ENCODE data around the gene NF1.

Gene NF1

GRCh38 chr17:31225831-31226230, 131.1 kb downstream of the NF1 start:
- no peak for TF ChIP-seq CTCF (IDR thresholded peaks at IDR 0.05; ENCODE audit: extremely low read depth, missing control alignments)
- no peak for DNase-seq (ENCODE audit: low spot score)

- no peak for DNase-seq (ENCODE audit: low spot score)
- TF ChIP-seq CTCF (IDR thresholded peaks at IDR 0.05; ENCODE audit: extremely low read depth, missing control alignments) = no peak
Measured at GRCh38 chr17:31226373-31226772, 131.6 kb downstream of the NF1 start.

- TF ChIP-seq CTCF (IDR thresholded peaks at IDR 0.05; ENCODE audit: extremely low read depth, missing control alignments) = no peak
- no peak for DNase-seq (ENCODE audit: low spot score)
Measured at GRCh38 chr17:31226950-31227349, 132.2 kb downstream of the NF1 start.

GRCh38 chr17:31231852-31232251, 137.1 kb downstream of the NF1 start:
- no peak for DNase-seq (ENCODE audit: low spot score)
- no peak for TF ChIP-seq CTCF (IDR thresholded peaks at IDR 0.05; ENCODE audit: extremely low read depth, missing control alignments)

GRCh38 chr17:31235110-31235509, 140.3 kb downstream of the NF1 start:
- TF ChIP-seq CTCF (IDR thresholded peaks at IDR 0.05; ENCODE audit: extremely low read depth, missing control alignments) = no peak
- DNase-seq (ENCODE audit: low spot score) = no peak

- no peak for DNase-seq (ENCODE audit: low spot score)
- TF ChIP-seq CTCF (IDR thresholded peaks at IDR 0.05; ENCODE audit: extremely low read depth, missing control alignments) = no peak
Measured at GRCh38 chr17:31236137-31236536, 141.4 kb downstream of the NF1 start.

GRCh38 chr17:31236712-31237111, 141.9 kb downstream of the NF1 start:
- no peak for TF ChIP-seq CTCF (IDR thresholded peaks at IDR 0.05; ENCODE audit: extremely low read depth, missing control alignments)
- DNase-seq (ENCODE audit: low spot score) = no peak
